Psoas muscle (tissue), 8 donors: ENCODE data around the gene WDR70. TPM values are rescaled to one million over a fixed set of nuclear protein-coding genes. Genes with fewer than 3 reads are reported as not detected.
"Not testable (repeated sequence)": the region's sequence is repeated elsewhere in the genome, so short reads cannot be mapped to it uniquely, and the experiment has no call there.

Experiments
- ATAC-seq, 4 donors: fragments of 200-7000 bp; cut with Tn5 transposase; one replicate each; pipeline ENCODE4 v1.9.1; 2020; ENCODE audit warnings: moderate library complexity in 3 of 4, mild to moderate bottlenecking in 2 of 4
- DNase-seq, 2 donors: peaks; one replicate each; pipeline ENCODE4 v3.0.0-alpha.2; 2020
- H3K27ac ChIP-seq: fragments of 200-600 bp; one replicate; pipeline ENCODE4 v1.8.0; 2022
- H3K27me3 ChIP-seq, 3 donors: fragments of 200-600 bp in 1 of 3; one replicate each; pipeline versions ENCODE4 v1.6.1 to v1.8.0; 2013 to 2022; ENCODE audit warnings: low read length in 2 of 3, mild to moderate bottlenecking in 2 of 3, moderate library complexity in 1 of 3; ENCODE audit not compliant: insufficient read depth in 3 of 3
- H3K36me3 ChIP-seq, 2 donors: fragments of 200-600 bp in 1 of 2; one replicate each; pipeline versions ENCODE4 v1.6.1 to v1.8.0; 2013 to 2022; ENCODE audit warnings: low read depth in 1 of 2, mild to moderate bottlenecking in 1 of 2, moderate library complexity in 1 of 2; ENCODE audit not compliant: insufficient read depth in 1 of 2
- H3K4me1 ChIP-seq: fragments of 200-600 bp; one replicate; pipeline ENCODE4 v1.8.0; 2022
- H3K4me3 ChIP-seq: fragments of 200-600 bp; one replicate; pipeline ENCODE4 v1.8.0; 2022; ENCODE audit warnings: mild to moderate bottlenecking
- H3K9me3 ChIP-seq: fragments of 200-600 bp; one replicate; pipeline ENCODE4 v1.8.0; 2022
- WGBS, 3 donors: extraction: QIAGEN DNeasy Blood & Tissue Kit; methylation state at CpG; one replicate each; pipeline versions ENCODE4 v1.1.6 to v1.1.7; 2013; 5-methylcytosine and 5-hydroxymethylcytosine counted together
- intact Hi-C, 2 donors: fragments of 100-400 bp; cut with DNase I; formaldehyde crosslinking; loops; one replicate each; pipeline versions ENCODE4 v1.11.0 to v1.14.2; 2022
- polyA plus RNA-seq, 3 donors: library from polyadenylated mRNA; stranded (reverse); fragments of 200-250 nt; gene quantifications; one replicate each; pipeline ENCODE4 v1.2.3, GENCODE V29; 2013
- total RNA-seq, 4 donors: library from RNA; stranded (reverse); fragmentation: NEBNext Ultra II Directional in 2 of 4; extraction: Animal tissue kit (Norgen Biotek cat#: 25700) in 2 of 4; gene quantifications; one replicate each; pipeline versions ENCODE4 v1.2.1 to v1.2.4, GENCODE V29; 2021 to 2023
- TF ChIP-seq, protein P1 (sequence below): fragments of 200-600 bp; IDR thresholded peaks from one replicate; pipeline ENCODE4 v1.8.0; 2022; ENCODE audit warnings: antibody characterized with exemption
- donor health status: healthy with polysubstance abuse.
- donor health status: DM: no; HTN: no; CAD: no; lungs with moderate emphysema.
- donor health status: Bipolar disorder and iron deficiency.
- donor health status: healthy.
- donor health status: DM: yes; HTN: yes; CAD: no.
- donor health status: DM: no; HTN: no; CAD: no.
- donor health status: DM: no; HTN: no; CAD: no.
- donor health status: DM: yes; HTN: yes; CAD: no.

The WDR70 gene
- total and polyA plus RNA-seq, 7 donors, result 16.3 to 37.8 (median 26.0) TPM

DNA sequence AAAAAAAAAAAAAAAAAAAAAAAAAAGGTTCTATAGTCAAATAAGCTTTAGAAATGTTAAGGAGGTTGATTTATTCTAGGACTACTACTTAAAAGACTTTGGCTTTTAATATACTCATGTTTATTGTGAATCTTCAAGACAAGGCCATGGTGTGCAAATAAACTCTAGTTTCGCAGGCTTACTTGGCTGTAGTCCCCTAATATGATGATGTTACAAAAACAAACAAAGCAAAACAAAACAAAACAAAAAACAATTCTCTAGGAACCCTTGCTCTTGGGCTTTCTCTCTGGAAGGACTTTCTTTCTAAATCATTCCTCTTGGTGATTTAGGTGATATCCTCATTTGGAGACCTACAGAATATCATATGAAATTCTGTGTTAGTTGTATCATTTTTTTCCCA is 288.7 kb downstream of the WDR70 start:
- H3K27me3 ChIP-seq, result no peaks in the 10 kb centered on the region
- ATAC-seq, result no peak
- no peak overlapping the region for H3K4me3 ChIP-seq
- peaks cover 44% of the 10 kb centered on the region for H3K4me1 ChIP-seq
- WGBS, 3 donors, result 63 to 84% (median 66%) methylated on average over 1 of the region's 1 CpG
- H3K9me3 ChIP-seq, result no peaks in the 10 kb centered on the region
- TF ChIP-seq, protein P1, sequence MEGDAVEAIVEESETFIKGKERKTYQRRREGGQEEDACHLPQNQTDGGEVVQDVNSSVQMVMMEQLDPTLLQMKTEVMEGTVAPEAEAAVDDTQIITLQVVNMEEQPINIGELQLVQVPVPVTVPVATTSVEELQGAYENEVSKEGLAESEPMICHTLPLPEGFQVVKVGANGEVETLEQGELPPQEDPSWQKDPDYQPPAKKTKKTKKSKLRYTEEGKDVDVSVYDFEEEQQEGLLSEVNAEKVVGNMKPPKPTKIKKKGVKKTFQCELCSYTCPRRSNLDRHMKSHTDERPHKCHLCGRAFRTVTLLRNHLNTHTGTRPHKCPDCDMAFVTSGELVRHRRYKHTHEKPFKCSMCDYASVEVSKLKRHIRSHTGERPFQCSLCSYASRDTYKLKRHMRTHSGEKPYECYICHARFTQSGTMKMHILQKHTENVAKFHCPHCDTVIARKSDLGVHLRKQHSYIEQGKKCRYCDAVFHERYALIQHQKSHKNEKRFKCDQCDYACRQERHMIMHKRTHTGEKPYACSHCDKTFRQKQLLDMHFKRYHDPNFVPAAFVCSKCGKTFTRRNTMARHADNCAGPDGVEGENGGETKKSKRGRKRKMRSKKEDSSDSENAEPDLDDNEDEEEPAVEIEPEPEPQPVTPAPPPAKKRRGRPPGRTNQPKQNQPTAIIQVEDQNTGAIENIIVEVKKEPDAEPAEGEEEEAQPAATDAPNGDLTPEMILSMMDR, result no peak
- DNase-seq, result no peak
- intact Hi-C loops, result loop anchor here (5.0 to 10.0 kb wide), 4 partner anchors 63 to 499 kb away; no protein-coding TSS in a partner anchor
- peak overlapping the region; percentile 93 for H3K27ac ChIP-seq
- H3K36me3 ChIP-seq, result no peaks in the 10 kb centered on the region

DNA sequence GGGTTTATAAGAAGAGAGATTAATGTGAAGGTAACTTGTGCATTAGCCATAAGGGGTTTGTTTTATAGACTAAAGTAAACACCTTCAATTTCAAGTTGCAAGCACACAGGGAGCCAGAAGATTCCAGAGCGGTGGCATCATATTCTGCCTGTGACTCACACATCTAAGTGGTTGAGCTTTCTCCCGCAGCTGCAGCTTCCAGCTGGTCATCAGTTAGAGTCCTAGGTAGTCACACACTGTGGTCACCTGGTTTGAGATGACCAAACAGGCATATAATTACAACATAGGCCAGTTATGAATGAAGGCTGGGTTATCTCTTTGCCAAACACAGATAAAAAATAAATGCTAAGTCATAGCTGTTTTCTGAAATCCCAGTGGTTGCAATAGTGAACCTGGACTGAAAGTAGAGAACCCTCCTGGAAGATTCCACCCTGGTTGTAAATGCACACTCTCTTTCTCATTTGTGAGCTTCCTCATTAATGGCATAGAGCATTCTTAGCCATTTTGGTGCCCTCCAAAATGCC is 289.5 kb downstream of the WDR70 start:
- Histone ChIP-seq H3K27me3 (no peaks in the 10 kb centered on the region), H3K4me3 (no peak overlapping the region), H3K27ac (peak overlapping the region; percentile 93), H3K36me3 (no peaks in the 10 kb centered on the region), H3K4me1 (peaks cover 47% of the 10 kb centered on the region), H3K9me3 (no peaks in the 10 kb centered on the region)
- 17 to 47% (median 33%) methylated on average over 2 of the region's 2 CpGs for WGBS, 3 donors
- TF ChIP-seq, protein P1, result no peak
- DNase-seq, result peak; percentile 67 to 85
- intact Hi-C loops, result loop anchor here (5.0 to 10.0 kb wide), 4 partner anchors 64 to 499 kb away; no protein-coding TSS in a partner anchor
- ATAC-seq, result peak; percentile 87 to 93 (median 90)

DNA sequence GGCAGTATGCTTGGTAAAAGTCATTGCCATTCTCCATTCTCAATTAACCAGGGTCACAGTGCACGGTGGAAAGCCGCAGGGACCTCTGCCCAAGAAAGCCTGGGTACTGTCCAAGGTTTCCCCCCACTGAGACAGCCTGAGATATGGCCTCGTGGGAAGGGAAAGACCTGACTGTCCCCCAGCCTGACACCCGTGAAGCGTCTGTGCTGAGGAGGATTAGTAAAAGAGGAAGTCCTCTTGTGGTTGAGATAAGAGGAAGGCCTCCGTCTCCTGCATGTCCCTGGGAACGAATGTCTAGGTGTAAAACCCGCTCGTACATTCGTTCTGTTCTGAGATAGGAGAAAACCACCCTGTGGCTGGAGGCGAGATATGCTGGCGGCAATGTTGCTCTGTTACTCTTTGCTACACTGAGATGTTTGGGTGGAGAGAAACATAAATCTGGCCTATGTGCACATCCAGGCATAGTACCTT is 293.0 kb downstream of the WDR70 start:
- H3K27ac ChIP-seq, result peak overlapping the region; percentile 93
- H3K4me3 ChIP-seq, ATAC-seq, H3K36me3 ChIP-seq, intact Hi-C loops, H3K27me3 ChIP-seq, H3K9me3 ChIP-seq, DNase-seq: not testable (repeated sequence)
- WGBS, 3 donors, result 37 to 67% (median 38%) methylated on average over 12 of the region's 12 CpGs
- H3K4me1 ChIP-seq, result peaks cover 27% of the 10 kb centered on the region

DNA sequence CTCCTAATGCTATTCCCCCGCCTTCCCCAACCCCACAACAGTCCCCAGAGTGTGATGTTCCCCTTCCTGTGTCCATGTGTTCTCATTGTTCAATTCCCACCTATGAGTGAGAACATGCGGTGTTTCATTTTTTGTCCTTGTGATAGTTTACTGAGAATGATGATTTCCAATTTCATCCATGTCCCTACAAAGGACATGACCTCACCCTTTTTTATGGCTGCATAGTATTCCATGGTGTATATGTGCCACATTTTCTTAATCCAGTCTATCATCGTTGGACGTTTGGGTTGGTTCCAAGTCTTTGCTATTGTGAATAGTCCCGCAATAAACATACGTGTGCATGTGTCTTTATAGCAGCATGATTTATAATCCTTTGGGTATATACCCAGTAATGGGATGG is 295.2 kb downstream of the WDR70 start:
- H3K36me3 ChIP-seq, H3K9me3 ChIP-seq, intact Hi-C loops, H3K27ac ChIP-seq, DNase-seq, H3K27me3 ChIP-seq, H3K4me3 ChIP-seq, ATAC-seq: not testable (repeated sequence)
- H3K4me1 ChIP-seq, result peaks cover 18% of the 10 kb centered on the region
- WGBS, 3 donors, result 91 to 99% (median 94%) methylated on average over 6 of the region's 6 CpGs

DNA sequence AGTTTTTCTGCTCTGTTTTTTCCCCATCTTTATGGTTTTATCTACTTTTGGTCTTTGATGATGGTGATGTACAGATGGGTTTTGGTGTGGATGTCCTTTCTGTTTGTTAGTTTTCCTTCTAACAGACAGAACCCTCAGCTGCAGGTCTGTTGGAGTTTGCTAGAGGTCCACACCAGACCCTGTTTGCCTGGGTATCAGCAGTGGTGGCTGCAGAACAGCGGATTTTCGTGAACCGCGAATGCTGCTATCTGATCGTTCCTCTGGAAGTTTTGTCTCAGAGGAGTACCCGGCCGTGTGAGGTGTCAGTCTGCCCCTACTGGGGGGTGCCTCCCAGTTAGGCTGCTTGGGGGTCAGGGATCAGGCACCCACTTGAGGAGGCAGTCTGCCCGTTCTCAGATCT is 300.2 kb downstream of the WDR70 start:
- H3K27ac ChIP-seq, ATAC-seq, intact Hi-C loops, H3K9me3 ChIP-seq, H3K27me3 ChIP-seq, H3K36me3 ChIP-seq, DNase-seq, H3K4me1 ChIP-seq, H3K4me3 ChIP-seq: not testable (repeated sequence)
- WGBS, 3 donors, result 97 to 100% (median 99%) methylated on average over 3 to 8 of the region's 8 CpGs

DNA sequence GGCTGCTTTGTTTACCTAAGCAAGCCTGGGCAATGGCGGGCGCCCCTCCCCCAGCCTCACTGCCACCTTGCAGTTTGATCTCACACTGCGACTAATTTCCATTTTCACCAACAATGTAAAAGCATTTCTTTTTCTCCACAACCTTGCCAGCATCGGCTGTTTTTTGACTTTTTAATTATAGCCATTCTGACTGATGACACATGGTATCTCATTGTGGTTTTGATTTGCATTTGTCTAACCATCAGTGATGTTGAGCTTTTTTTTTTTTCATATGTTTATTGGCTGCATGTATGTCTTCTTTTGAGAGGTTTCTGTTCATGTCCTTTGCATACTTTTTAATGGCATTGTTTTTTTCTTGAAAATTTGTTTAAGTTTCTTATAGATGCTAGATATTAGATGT is 300.8 kb downstream of the WDR70 start:
- H3K4me3 ChIP-seq, H3K27ac ChIP-seq, H3K36me3 ChIP-seq, H3K27me3 ChIP-seq, H3K4me1 ChIP-seq, H3K9me3 ChIP-seq, DNase-seq, ATAC-seq, intact Hi-C loops: not testable (repeated sequence)
- 84 to 99% (median 97%) methylated on average over 3 to 4 of the region's 4 CpGs for WGBS, 3 donors
